ENCODE results near the gene TERT.
"Not testable (repeated sequence)": the region's sequence is repeated elsewhere in the genome, so short reads cannot be mapped to it uniquely, and the experiment has no call there.

TERT gene

GRCh38 chr5:1291611-1292080 lies 3.2 kb downstream of the TERT start:
- Histone ChIP-seq H3K36me3 (no peaks in the 10 kb centered on the region), H3K27me3 (peaks cover 0 to 59% of the 10 kb centered on the region in 2 donors), H3K4me3 (no peak overlapping the region), H3K27ac (no peak overlapping the region), H3K4me1 (peaks cover 0 to 13% (median 2%) of the 10 kb centered on the region in 4 donors), H3K9me3 (peaks cover 0 to 9% (median 9%) of the 10 kb centered on the region in 3 donors)
- DNase-seq, result no peak
- intact Hi-C loops (cut with DNase I; ENCODE audit: low total_unique reads), result no loop called here
- TF ChIP-seq CTCF (IDR thresholded peaks at IDR 0.05), result no peak

- Histone ChIP-seq H3K4me1 (peaks cover 0 to 13% (median 2%) of the 10 kb centered on the region in 4 donors), H3K27me3 (peaks cover 0 to 52% of the 10 kb centered on the region in 2 donors)
- H3K27ac ChIP-seq; H3K9me3 ChIP-seq; H3K4me3 ChIP-seq; H3K36me3 ChIP-seq; DNase-seq; intact Hi-C loops (cut with DNase I; ENCODE audit: low total_unique reads): not testable (repeated sequence)
Observed at GRCh38 chr5:1290956-1291355, 3.9 kb downstream of the TERT start.

- H3K36me3 ChIP-seq; H3K4me1 ChIP-seq; DNase-seq; intact Hi-C loops (cut with DNase I; ENCODE audit: low total_unique reads); H3K27ac ChIP-seq; H3K4me3 ChIP-seq; H3K9me3 ChIP-seq: not testable (repeated sequence)
- H3K27me3 ChIP-seq, result peaks cover 0 to 38% of the 10 kb centered on the region in 2 donors
Observed at GRCh38 chr5:1289559-1289958, 5.3 kb downstream of the TERT start.

GRCh38 chr5:1288439-1289335 lies 6.2 kb downstream of the TERT start:
- no peaks in the 10 kb centered on the region for H3K36me3 ChIP-seq
- peaks cover 0 to 9% (median 9%) of the 10 kb centered on the region in 3 donors for H3K9me3 ChIP-seq
- H3K4me1 ChIP-seq, result no peaks in the 10 kb centered on the region
- intact Hi-C loops (cut with DNase I; ENCODE audit: low total_unique reads), result no loop called here
- H3K27ac ChIP-seq, result no peak overlapping the region
- TF ChIP-seq CTCF (IDR thresholded peaks at IDR 0.05), result no peak
- no peak overlapping the region for H3K4me3 ChIP-seq
- peaks cover 0 to 30% of the 10 kb centered on the region in 2 donors for H3K27me3 ChIP-seq
- peak in 1 of 2 donors; percentile 51 for DNase-seq

- no peaks in the 10 kb centered on the region for H3K4me1 ChIP-seq
- intact Hi-C loops (cut with DNase I; ENCODE audit: low total_unique reads), result no loop called here
- no peak for TF ChIP-seq CTCF (IDR thresholded peaks at IDR 0.05)
- H3K4me3 ChIP-seq, result no peak overlapping the region
- H3K9me3 ChIP-seq, result peaks cover 0 to 9% (median 9%) of the 10 kb centered on the region in 3 donors
- no peaks in the 10 kb centered on the region for H3K36me3 ChIP-seq
- H3K27me3 ChIP-seq, result peaks cover 0 to 3% of the 10 kb centered on the region in 2 donors
- DNase-seq, result peak in 1 of 2 donors; percentile 31
- H3K27ac ChIP-seq, result no peak overlapping the region
Observed at GRCh38 chr5:1285883-1286291, 9.0 kb downstream of the TERT start.

GRCh38 chr5:1285141-1285540 lies 9.7 kb downstream of the TERT start:
- H3K27me3 ChIP-seq, result no peaks in the 10 kb centered on the region
- H3K4me3 ChIP-seq, result no peak overlapping the region
- no peak overlapping the region for H3K27ac ChIP-seq
- no peak for DNase-seq
- no peaks in the 10 kb centered on the region for H3K36me3 ChIP-seq
- peaks cover 0 to 9% (median 9%) of the 10 kb centered on the region in 3 donors for H3K9me3 ChIP-seq
- TF ChIP-seq CTCF (IDR thresholded peaks at IDR 0.05), result no peak
- no peaks in the 10 kb centered on the region for H3K4me1 ChIP-seq
- intact Hi-C loops (cut with DNase I; ENCODE audit: low total_unique reads), result no loop called here

- DNase-seq; H3K27me3 ChIP-seq; H3K4me3 ChIP-seq; H3K27ac ChIP-seq; H3K36me3 ChIP-seq; intact Hi-C loops (cut with DNase I; ENCODE audit: low total_unique reads); H3K4me1 ChIP-seq: not testable (repeated sequence)
- H3K9me3 ChIP-seq, result peaks cover 0 to 13% (median 9%) of the 10 kb centered on the region in 3 donors
Observed at GRCh38 chr5:1284336-1284970, 10.4 kb downstream of the TERT start.

GRCh38 chr5:1283729-1284041 lies 11.2 kb downstream of the TERT start:
- intact Hi-C loops (cut with DNase I; ENCODE audit: low total_unique reads); DNase-seq; H3K4me1 ChIP-seq; H3K36me3 ChIP-seq; H3K4me3 ChIP-seq; H3K27ac ChIP-seq; H3K27me3 ChIP-seq: not testable (repeated sequence)
- peaks cover 0 to 17% (median 8%) of the 10 kb centered on the region in 3 donors for H3K9me3 ChIP-seq

GRCh38 chr5:1282993-1283728 lies 11.7 kb downstream of the TERT start:
- intact Hi-C loops (cut with DNase I; ENCODE audit: low total_unique reads); H3K36me3 ChIP-seq; H3K27me3 ChIP-seq; H3K4me3 ChIP-seq; H3K27ac ChIP-seq; H3K4me1 ChIP-seq: not testable (repeated sequence)
- peak in 1 of 2 donors; percentile 50 for DNase-seq
- H3K9me3 ChIP-seq, result peaks cover 0 to 16% (median 6%) of the 10 kb centered on the region in 3 donors
